Stimulated activated CD4-positive, alpha-beta T cell treated with anti-CD3 and anti-CD28 coated beads, TNF-alpha, amount 100 ng/mL, for 4 hours (primary cell): ENCODE results near the gene NHSL2.
"Not testable (repeated sequence)": the region's sequence is repeated elsewhere in the genome, so short reads cannot be mapped to it uniquely, and the experiment has no call there.

Source experiments
- DNase-seq, 3 experiments: peaks; one replicate each; pipeline ENCODE4 v3.0.0-alpha.2; 2020; ENCODE audit warnings: low read depth in 3 of 3

The NHSL2 gene

GRCh38 chrX:71910643-71910985 is at the start of gene NHSL2:
Gene NHSL2 (plus strand): TSS chrX:71910845.
- peak in 2 of 3 experiments; percentile 9 to 24 for DNase-seq

GRCh38 chrX:71867680-71868079 is 43.0 kb upstream of the NHSL2 start:
- no peak for DNase-seq

GRCh38 chrX:71869566-71869965 is 41.1 kb upstream of the NHSL2 start:
- DNase-seq, result not testable (repeated sequence)

GRCh38 chrX:71870208-71871098 is 40.2 kb upstream of the NHSL2 start:
- DNase-seq, result no peak

GRCh38 chrX:71871367-71871766 is 39.3 kb upstream of the NHSL2 start:
- no peak for DNase-seq

- no peak for DNase-seq
These were observed 37.8 kb upstream of the NHSL2 start for GRCh38 chrX:71872542-71873458.

- DNase-seq, result no peak
These were observed 37.2 kb upstream of the NHSL2 start for GRCh38 chrX:71873459-71873833.

- not testable (repeated sequence) for DNase-seq
These were observed 33.8 kb upstream of the NHSL2 start for GRCh38 chrX:71876841-71877240.

GRCh38 chrX:71885099-71885498 is 25.5 kb upstream of the NHSL2 start:
- DNase-seq, result no peak

GRCh38 chrX:71895607-71896006 is 15.0 kb upstream of the NHSL2 start:
- no peak for DNase-seq

- DNase-seq, result no peak
These were observed 4.5 kb upstream of the NHSL2 start for GRCh38 chrX:71906144-71906543.

- no peak for DNase-seq
These were observed 2.3 kb upstream of the NHSL2 start for GRCh38 chrX:71908387-71908786.

- no peak for DNase-seq
These were observed 689 bp upstream of the NHSL2 start for GRCh38 chrX:71909956-71910355.

- peak in 2 of 3 experiments; percentile 10 to 20 for DNase-seq
These were observed 513 bp downstream of the NHSL2 start for GRCh38 chrX:71910986-71911730.

- DNase-seq, result no peak
These were observed 1.0 kb downstream of the NHSL2 start for GRCh38 chrX:71911731-71912050.

- DNase-seq, result no peak
These were observed 1.5 kb downstream of the NHSL2 start for GRCh38 chrX:71912156-71912555.

GRCh38 chrX:71913156-71913950 is 2.7 kb downstream of the NHSL2 start:
- no peak for DNase-seq

GRCh38 chrX:71917621-71918343 is 7.1 kb downstream of the NHSL2 start:
- DNase-seq, result no peak

- no peak for DNase-seq
These were observed 8.8 kb downstream of the NHSL2 start for GRCh38 chrX:71919431-71919830.

GRCh38 chrX:71919886-71920285 is 9.2 kb downstream of the NHSL2 start:
- DNase-seq, result no peak

GRCh38 chrX:71922686-71923085 is 12.0 kb downstream of the NHSL2 start:
- no peak for DNase-seq
